GM12891 (cell line): ENCODE data around the gene SLC7A14.

ENCODE experiments used
- PAX5 ChIP-seq: IDR thresholded peaks from 2 replicates; pipeline ENCODE4 v1.6.1; 2011; ENCODE audit warnings: low read length, moderate library complexity, mild to moderate bottlenecking; ENCODE audit not compliant: insufficient read depth, severe bottlenecking
- POLR2A ChIP-seq: IDR thresholded peaks from 2 replicates; pipeline ENCODE4 v1.6.1; 2011; ENCODE audit warnings: low read depth, low read length, control low read depth
- POLR2AphosphoS5 ChIP-seq: IDR thresholded peaks from 2 replicates; pipeline ENCODE4 v1.6.1; 2011; ENCODE audit warnings: low read depth, low read length, control low read depth
- SPI1 ChIP-seq: IDR thresholded peaks from 2 replicates; pipeline ENCODE4 v1.6.1; 2011; ENCODE audit warnings: low read depth, low read length, control low read depth
- TAF1 ChIP-seq: IDR thresholded peaks from 2 replicates; pipeline ENCODE4 v1.6.1; 2011; ENCODE audit warnings: low read depth, low read length, control low read depth

- TF ChIP-seq POLR2AphosphoS5 (no peak), POLR2A (no peak), SPI1 (no peak), TAF1 (no peak), PAX5 (no peak)
These were observed 77.0 kb downstream of the SLC7A14 start for GRCh38 chr3:170508839-170509238.
